GM20431 (cell line): Measurements from ENCODE around the gene PIGH.
"Not testable (repeated sequence)": the region's sequence is repeated elsewhere in the genome, so short reads cannot be mapped to it uniquely, and the experiment has no call there.

Experiments used
- in situ Hi-C: fragments of 300-500 bp; cut with MseI, MboI; formaldehyde crosslinking; loops from one replicate; pipeline ENCODE4 v1.15.0; 2020; ENCODE audit warnings: low sequenced_read_pairs; ENCODE audit not compliant: unreplicated experiment

PIGH gene

GRCh38 chr14:67599698-67600561 is at the start of gene PIGH:
TSS of gene PIGH (minus strand) at chr14:67600268. CDS start at chr14:67600203, 65 bp downstream.
- in situ Hi-C loops, result no loop called here

GRCh38 chr14:67646131-67646530 is 46.1 kb upstream of the PIGH start:
- in situ Hi-C loops, result no loop called here

DNA sequence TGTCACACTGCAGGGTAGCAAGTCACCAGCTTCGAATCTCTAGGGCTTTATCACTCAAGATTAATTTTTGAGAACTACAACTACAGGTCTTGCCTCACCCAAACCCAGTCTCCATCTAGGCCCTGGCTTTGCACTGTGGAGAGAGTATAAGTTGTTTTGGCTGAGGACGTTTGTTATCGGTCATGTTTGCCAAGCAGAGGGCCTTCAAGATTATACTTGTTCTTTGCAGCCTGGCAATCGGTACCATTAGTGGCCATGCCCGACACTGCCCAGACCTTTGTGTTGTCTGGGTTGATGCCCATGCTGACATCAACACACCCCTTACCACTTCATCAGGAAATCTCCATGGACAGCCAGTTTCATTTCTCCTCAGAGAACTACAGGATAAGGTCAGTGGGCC is 45.3 kb upstream of the PIGH start:
- in situ Hi-C loops, result no loop called here

DNA sequence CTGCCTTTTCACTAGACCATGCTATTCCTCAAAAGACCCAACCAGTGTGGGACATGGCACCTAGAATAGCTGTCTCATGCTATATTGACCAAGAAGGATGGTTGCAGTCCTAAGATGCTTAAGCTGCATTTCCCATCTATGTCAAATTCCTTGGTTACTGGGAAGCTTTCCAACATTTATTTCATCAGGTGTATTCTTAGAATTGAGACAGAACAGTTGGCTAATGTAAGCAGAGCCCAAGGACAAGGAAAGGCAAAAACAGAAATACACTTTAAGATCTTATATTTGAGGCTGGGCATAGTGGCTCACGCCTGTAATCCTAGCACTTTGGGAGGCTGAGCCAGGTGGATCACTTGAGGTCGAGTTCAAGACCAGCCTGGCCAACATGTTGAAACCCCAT is 44.4 kb upstream of the PIGH start:
- in situ Hi-C loops, result no loop called here

DNA sequence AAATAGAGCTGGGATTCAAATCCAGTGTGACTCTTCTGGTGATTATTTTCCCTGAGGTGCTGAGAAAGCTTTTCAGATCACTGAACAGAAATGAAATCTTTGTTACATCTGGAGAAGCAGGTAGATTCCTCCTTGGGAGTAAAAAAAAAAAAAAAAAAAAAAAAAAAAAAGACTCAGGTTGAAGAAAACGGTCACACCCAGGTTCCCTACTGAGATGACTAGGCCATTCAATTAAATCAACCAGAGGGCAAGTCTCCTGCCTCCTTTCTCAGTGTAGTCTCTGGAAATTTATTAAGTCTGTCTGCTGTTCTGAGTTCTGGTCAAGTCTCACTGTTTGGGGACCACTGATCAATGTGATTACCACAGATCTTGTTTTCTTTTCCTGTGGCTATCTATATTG is 43.6 kb upstream of the PIGH start:
- in situ Hi-C loops, result no loop called here

DNA sequence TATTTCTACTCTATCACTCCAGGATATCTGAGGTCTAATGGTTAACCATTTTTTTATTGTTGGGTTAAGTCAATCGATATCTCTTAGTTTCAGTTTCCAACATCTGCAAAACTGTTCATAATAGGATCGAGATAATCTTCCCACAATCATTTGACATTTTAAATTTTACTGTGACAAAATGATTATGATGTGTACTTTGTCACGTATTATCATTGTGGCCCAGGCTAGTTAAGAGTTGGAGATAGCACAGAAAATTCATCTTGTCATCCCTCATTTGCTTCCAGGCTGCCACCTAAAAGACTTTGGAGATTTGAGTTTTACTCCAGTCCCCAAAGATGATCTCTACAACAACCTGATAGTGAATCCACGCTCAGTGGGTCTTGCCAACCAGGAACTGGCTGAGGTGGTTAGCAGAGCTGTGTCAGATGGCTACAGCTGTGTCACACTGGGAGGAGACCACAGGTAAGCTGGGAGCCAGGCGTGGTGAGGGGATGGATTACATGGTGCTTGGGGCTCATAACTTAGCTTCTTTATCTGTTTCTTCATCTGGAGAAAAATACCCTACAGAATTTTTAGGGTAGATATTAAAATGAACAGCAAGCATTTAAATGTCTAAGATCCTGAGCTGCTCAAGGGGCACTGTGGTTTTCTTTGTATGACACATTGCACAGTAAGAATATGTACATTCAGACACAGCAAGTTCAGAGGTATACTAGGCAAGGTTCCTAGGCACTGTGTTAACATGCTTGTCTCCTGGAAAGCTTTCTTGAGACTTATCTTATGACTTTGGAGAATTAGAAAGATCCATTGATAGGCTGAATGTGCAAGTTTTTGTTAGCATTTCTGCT is 42.1 kb upstream of the PIGH start:
- in situ Hi-C loops, result no loop called here

DNA sequence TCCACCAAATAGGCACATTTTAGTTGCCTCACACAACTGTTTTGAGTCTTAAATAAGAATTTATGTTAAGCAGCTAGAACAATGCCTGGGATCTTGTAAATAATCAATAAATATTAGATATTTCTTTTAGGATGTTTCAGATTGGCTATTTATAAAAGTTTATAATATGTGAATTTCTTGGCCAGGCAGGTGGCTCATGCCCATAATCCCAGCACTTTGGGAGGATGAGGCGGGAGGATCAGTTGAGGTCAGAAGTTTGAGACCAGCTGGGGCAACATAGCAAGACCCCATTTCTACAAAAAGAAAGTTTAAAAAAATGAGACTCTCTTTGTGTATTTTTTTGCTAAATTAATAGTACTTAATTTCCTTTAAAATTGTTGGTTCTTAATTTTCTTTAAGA is 41.4 kb upstream of the PIGH start:
- in situ Hi-C loops, result no loop called here

DNA sequence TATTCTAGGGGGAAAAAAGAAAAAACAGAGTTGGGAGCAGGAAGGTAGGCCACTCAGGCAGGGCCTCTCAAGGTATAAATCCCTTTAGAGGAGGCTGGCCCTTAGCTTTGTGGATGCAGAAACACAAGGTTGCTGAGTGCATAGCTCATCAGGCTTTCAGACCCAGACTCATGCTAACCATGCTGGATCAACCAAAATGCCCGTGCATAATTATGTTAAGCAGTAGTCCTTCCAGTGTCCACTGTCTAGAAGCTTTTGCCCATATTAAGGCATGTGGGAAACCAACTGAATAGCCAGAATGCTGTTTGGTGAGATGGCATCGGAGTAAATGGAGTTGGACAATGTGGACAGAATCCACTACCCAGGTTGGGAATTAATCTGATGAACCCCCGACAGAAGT is 38.6 kb upstream of the PIGH start:
- in situ Hi-C loops, result no loop called here

- in situ Hi-C loops, result no loop called here
These were observed 36.4 kb upstream of the PIGH start for GRCh38 chr14:67636361-67636919.

- in situ Hi-C loops, result no loop called here
These were observed 33.5 kb upstream of the PIGH start for GRCh38 chr14:67633451-67634147.

- in situ Hi-C loops, result no loop called here
These were observed 30.9 kb upstream of the PIGH start for GRCh38 chr14:67630938-67631337.

- in situ Hi-C loops, result no loop called here
These were observed 30.1 kb upstream of the PIGH start for GRCh38 chr14:67630186-67630585.

GRCh38 chr14:67627519-67627918 is 27.5 kb upstream of the PIGH start:
- in situ Hi-C loops, result no loop called here

DNA sequence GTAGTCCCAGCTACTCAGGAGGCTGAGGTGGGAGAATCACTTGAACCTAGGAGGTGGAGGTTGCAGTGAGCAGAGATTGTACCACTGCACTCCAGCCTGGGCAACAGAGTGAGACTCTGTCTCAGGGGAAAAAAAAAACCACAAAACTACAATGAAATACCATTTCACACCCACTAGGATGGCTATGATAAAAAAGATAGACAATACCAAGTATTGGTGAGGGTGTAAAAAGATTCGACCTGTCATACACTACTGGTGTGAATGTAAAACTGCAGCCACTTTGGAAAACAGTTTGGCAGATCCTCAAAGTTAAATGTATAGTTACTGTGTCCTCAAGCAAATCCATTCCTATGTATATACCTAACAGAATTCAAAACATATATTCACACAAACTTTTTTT is 26.1 kb upstream of the PIGH start:
- in situ Hi-C loops, result not testable (repeated sequence)

DNA sequence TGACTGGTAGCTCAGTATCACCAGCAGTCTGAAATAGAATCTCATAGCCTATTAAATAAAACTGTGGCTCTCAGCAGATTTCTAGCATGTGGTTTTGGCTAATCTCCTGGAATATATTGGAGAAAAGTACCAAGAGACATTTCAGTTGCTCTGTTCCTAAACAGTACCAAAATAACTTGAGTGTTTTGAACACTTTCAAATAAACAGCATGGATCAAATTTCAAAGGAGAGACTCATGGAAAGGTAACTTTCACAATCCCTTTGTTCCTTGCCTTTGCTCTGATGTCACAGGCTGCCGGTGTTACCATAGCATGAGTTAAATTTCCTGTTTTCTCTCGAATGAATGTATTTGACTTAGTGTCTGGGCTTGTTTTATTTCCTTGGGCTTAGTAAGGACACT is 23.0 kb upstream of the PIGH start:
- in situ Hi-C loops, result no loop called here

GRCh38 chr14:67622675-67623074 is 22.6 kb upstream of the PIGH start:
- in situ Hi-C loops, result no loop called here

- in situ Hi-C loops, result no loop called here
These were observed 20.2 kb upstream of the PIGH start for GRCh38 chr14:67620217-67620785.

DNA sequence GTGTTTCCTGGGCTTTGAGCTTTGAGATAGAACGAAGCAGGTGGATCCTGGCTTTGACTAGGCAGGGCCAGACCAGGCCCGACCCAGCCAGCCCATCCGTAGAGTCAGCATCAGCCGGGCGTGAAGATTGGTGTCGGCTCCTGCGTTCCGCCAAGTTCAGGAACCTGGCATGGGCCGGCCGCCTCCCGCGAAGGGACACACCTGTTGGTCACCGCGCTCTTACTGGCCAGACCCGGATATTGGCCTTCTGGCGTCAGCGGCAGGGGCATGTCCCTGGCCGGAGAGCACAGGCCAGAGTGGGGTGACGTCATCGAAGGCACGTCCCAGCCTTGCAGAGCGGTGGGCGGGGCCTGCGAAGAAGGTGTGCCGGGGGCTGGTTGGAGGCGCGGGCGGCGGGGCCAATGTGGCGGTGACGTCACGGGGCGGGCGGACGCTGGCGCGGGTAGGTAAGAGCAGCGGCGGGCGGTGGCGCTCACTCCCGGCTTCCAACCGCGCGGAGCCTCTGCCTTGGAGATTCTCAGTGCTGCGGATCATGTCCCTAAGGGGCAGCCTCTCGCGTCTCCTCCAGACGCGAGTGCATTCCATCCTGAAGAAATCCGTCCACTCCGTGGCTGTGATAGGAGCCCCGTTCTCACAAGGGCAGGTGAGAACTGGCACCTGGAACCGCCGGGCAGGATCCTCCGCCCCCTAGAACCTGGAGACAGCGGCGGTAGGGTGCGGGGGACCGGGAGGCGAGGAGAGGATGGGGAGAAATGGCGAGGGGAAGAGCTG is 19.6 kb upstream of the PIGH start, which contains the start of gene ARG2:
ARG2 (plus strand) TSS at position 475 of the 771 bp plus-strand sequence; CDS start at position 533, 58 bp downstream.
- in situ Hi-C loops, result no loop called here

- in situ Hi-C loops, result no loop called here
These were observed 18.6 kb upstream of the PIGH start for GRCh38 chr14:67618617-67619063.
